ENCODE results near the gene CIDEA. TPM values are rescaled to one million over a fixed set of nuclear protein-coding genes. Genes with fewer than 3 reads are reported as not detected.

CIDEA gene
- total RNA-seq, 2 donors from 2014 or later: not detected

DNA sequence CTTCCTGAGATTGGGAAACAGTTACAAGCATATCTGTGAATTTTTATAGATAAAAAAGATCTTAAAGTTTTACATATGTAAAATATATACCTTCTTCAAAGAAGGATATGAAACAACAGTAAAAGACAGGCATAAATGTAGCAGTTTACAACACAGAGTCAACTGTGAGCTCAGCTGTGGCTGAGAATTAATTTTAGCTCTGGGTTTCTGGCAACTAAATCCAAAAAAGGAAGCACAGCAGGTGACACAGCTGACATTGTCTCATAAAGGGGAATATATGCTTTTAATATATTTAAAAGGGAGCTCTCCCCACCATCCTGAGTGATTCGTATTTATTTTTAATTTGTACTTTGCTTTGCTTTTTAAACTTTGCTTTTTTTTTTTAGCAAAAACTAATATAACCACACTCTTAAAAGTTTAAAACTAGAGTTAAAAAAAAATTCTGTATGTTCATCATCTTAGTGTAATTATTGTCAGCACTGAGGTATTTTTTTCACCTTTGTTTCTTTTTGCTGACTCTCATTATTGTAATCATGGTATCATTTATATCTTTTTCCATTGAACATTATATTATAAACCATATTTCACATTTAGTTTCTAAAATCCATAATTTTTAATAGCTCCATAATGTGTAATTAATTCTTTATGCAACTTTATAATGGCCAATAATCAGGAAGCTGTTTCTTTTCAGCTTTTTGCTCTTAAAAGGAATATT, 60.6 kb downstream of the CIDEA start:
- no peak for DNase-seq
- H3K4me1 ChIP-seq (ENCODE audit: control insufficient read depth, insufficient read depth, low read length): no peaks in the 10 kb centered on the region
- no CpG with 5 or more reads among the region's 1 CpG for WGBS, 2 experiments (ENCODE audit: insufficient coverage in 1 of 2, insufficient read length in 1 of 2)
- peaks cover 51% of the 10 kb centered on the region for H3K36me3 Mint-ChIP-seq (ENCODE audit: low read depth)
- H3K27me3 Mint-ChIP-seq (ENCODE audit: insufficient read depth): peaks cover under 1% of the 10 kb centered on the region
- peaks cover 86% of the 10 kb centered on the region for H3K36me3 ChIP-seq (ENCODE audit: control insufficient read depth, insufficient read depth, low read length)
- H3K9ac ChIP-seq (ENCODE audit: extremely low read depth, low read length, poor library complexity, severe bottlenecking): no peak overlapping the region
- no peak overlapping the region for H3K4me3 Mint-ChIP-seq
- H3K4me3 ChIP-seq (ENCODE audit: low read length): no peak overlapping the region
- TF ChIP-seq, protein P1, sequence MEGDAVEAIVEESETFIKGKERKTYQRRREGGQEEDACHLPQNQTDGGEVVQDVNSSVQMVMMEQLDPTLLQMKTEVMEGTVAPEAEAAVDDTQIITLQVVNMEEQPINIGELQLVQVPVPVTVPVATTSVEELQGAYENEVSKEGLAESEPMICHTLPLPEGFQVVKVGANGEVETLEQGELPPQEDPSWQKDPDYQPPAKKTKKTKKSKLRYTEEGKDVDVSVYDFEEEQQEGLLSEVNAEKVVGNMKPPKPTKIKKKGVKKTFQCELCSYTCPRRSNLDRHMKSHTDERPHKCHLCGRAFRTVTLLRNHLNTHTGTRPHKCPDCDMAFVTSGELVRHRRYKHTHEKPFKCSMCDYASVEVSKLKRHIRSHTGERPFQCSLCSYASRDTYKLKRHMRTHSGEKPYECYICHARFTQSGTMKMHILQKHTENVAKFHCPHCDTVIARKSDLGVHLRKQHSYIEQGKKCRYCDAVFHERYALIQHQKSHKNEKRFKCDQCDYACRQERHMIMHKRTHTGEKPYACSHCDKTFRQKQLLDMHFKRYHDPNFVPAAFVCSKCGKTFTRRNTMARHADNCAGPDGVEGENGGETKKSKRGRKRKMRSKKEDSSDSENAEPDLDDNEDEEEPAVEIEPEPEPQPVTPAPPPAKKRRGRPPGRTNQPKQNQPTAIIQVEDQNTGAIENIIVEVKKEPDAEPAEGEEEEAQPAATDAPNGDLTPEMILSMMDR (conservative IDR thresholded peaks at IDR 0.05): no peak
- no peak overlapping the region for H3K27ac ChIP-seq (ENCODE audit: low read depth, low read length)
- no peaks in the 10 kb centered on the region for H3K27me3 ChIP-seq (ENCODE audit: control insufficient read depth, insufficient read depth, low read length, poor library complexity, severe bottlenecking)
- no peak overlapping the region for H3K27ac Mint-ChIP-seq
- H3K9me3 ChIP-seq (ENCODE audit: control insufficient read depth, low read length): peaks cover 25% of the 10 kb centered on the region
- H3K4me1 Mint-ChIP-seq: peaks cover 16% of the 10 kb centered on the region
- H3K9me3 Mint-ChIP-seq: peaks cover 17% of the 10 kb centered on the region

- H3K4me3 ChIP-seq (ENCODE audit: low read length): no peak overlapping the region
- H3K27ac ChIP-seq (ENCODE audit: low read depth, low read length): no peak overlapping the region
- H3K27ac Mint-ChIP-seq: no peak overlapping the region
- WGBS, 2 experiments (ENCODE audit: insufficient coverage in 1 of 2, insufficient read length in 1 of 2): 87 to 88% methylated on average over 8 to 9 of the region's 10 CpGs
- peaks cover 16% of the 10 kb centered on the region for H3K4me1 Mint-ChIP-seq
- H3K36me3 ChIP-seq (ENCODE audit: control insufficient read depth, insufficient read depth, low read length): peaks cover 84% of the 10 kb centered on the region
- H3K27me3 Mint-ChIP-seq (ENCODE audit: insufficient read depth): no peaks in the 10 kb centered on the region
- H3K4me3 Mint-ChIP-seq: no peak overlapping the region
- no peak overlapping the region for H3K9ac ChIP-seq (ENCODE audit: extremely low read depth, low read length, poor library complexity, severe bottlenecking)
- no peak for DNase-seq
- TF ChIP-seq, protein P1 (conservative IDR thresholded peaks at IDR 0.05): no peak
- peaks cover 17% of the 10 kb centered on the region for H3K9me3 Mint-ChIP-seq
- peaks cover 49% of the 10 kb centered on the region for H3K36me3 Mint-ChIP-seq (ENCODE audit: low read depth)
- H3K27me3 ChIP-seq (ENCODE audit: control insufficient read depth, insufficient read depth, low read length, poor library complexity, severe bottlenecking): no peaks in the 10 kb centered on the region
- no peaks in the 10 kb centered on the region for H3K4me1 ChIP-seq (ENCODE audit: control insufficient read depth, insufficient read depth, low read length)
- peaks cover 22% of the 10 kb centered on the region for H3K9me3 ChIP-seq (ENCODE audit: control insufficient read depth, low read length)
Measured at GRCh38 chr18:12315490-12315889, 61.3 kb downstream of the CIDEA start.

DNA sequence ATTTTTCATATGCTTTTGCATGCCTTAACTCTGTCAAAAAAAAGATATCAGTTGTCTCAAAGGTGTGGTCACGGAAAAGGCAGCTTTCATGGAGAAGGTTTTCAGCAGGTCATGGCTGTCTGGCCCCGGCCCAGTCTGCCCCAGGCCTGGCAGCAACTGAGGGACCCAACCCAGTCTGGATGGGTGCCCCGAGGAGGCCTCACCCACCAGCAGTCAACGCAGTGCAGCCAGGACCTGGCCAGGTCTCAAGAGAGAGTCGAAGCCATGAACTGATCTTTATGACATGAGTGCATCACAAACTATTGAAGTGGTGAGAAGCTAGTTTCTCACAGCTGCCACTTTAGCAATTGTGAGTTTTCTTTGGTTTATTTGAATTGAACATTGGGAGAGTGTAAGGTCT, 61.8 kb downstream of the CIDEA start:
- no peak overlapping the region for H3K4me3 ChIP-seq (ENCODE audit: low read length)
- TF ChIP-seq, protein P1 (conservative IDR thresholded peaks at IDR 0.05): no peak
- peak; percentile 24 for DNase-seq
- peaks cover 18% of the 10 kb centered on the region for H3K9me3 ChIP-seq (ENCODE audit: control insufficient read depth, low read length)
- H3K9ac ChIP-seq (ENCODE audit: extremely low read depth, low read length, poor library complexity, severe bottlenecking): no peak overlapping the region
- H3K27me3 ChIP-seq (ENCODE audit: control insufficient read depth, insufficient read depth, low read length, poor library complexity, severe bottlenecking): no peaks in the 10 kb centered on the region
- no peaks in the 10 kb centered on the region for H3K4me1 ChIP-seq (ENCODE audit: control insufficient read depth, insufficient read depth, low read length)
- 93 to 100% methylated on average over 3 to 5 of the region's 5 CpGs for WGBS, 2 experiments (ENCODE audit: insufficient coverage in 1 of 2, insufficient read length in 1 of 2)
- H3K27ac Mint-ChIP-seq: no peak overlapping the region
- no peaks in the 10 kb centered on the region for H3K27me3 Mint-ChIP-seq (ENCODE audit: insufficient read depth)
- peaks cover 83% of the 10 kb centered on the region for H3K36me3 ChIP-seq (ENCODE audit: control insufficient read depth, insufficient read depth, low read length)
- H3K4me1 Mint-ChIP-seq: peaks cover 16% of the 10 kb centered on the region
- H3K9me3 Mint-ChIP-seq: peaks cover 13% of the 10 kb centered on the region
- H3K4me3 Mint-ChIP-seq: no peak overlapping the region
- H3K36me3 Mint-ChIP-seq (ENCODE audit: low read depth): peaks cover 48% of the 10 kb centered on the region
- H3K27ac ChIP-seq (ENCODE audit: low read depth, low read length): no peak overlapping the region

All from endodermal cell (in vitro differentiated cells).